Measurements from ENCODE around the gene PNISR. TPM values are rescaled to one million over a fixed set of nuclear protein-coding genes. Genes with fewer than 3 reads are reported as not detected.

Gene PNISR
- total RNA-seq, 1 donor from 2014 or later: 149 TPM

- H3K27ac Mint-ChIP-seq (ENCODE audit: unreplicated experiment): no peak overlapping the region
- no peaks in the 10 kb centered on the region for H3K27me3 Mint-ChIP-seq (ENCODE audit: unreplicated experiment)
- peaks cover 13% of the 10 kb centered on the region for H3K4me1 Mint-ChIP-seq (ENCODE audit: low read depth, unreplicated experiment)
- DNase-seq: no peak
- H3K9me3 Mint-ChIP-seq (ENCODE audit: unreplicated experiment): peaks cover 2% of the 10 kb centered on the region
- no peaks in the 10 kb centered on the region for H3K36me3 Mint-ChIP-seq (ENCODE audit: unreplicated experiment)
- no peak overlapping the region for H3K4me3 Mint-ChIP-seq (ENCODE audit: unreplicated experiment)
- TF ChIP-seq, protein P1, sequence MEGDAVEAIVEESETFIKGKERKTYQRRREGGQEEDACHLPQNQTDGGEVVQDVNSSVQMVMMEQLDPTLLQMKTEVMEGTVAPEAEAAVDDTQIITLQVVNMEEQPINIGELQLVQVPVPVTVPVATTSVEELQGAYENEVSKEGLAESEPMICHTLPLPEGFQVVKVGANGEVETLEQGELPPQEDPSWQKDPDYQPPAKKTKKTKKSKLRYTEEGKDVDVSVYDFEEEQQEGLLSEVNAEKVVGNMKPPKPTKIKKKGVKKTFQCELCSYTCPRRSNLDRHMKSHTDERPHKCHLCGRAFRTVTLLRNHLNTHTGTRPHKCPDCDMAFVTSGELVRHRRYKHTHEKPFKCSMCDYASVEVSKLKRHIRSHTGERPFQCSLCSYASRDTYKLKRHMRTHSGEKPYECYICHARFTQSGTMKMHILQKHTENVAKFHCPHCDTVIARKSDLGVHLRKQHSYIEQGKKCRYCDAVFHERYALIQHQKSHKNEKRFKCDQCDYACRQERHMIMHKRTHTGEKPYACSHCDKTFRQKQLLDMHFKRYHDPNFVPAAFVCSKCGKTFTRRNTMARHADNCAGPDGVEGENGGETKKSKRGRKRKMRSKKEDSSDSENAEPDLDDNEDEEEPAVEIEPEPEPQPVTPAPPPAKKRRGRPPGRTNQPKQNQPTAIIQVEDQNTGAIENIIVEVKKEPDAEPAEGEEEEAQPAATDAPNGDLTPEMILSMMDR (IDR thresholded peaks at IDR 0.05; ENCODE audit: partially characterized antibody, unreplicated experiment): no peak
Measured at GRCh38 chr6:99416892-99417767, 8.0 kb downstream of the PNISR start.

GRCh38 chr6:99416226-99416625 lies 8.9 kb downstream of the PNISR start:
- TF ChIP-seq, protein P1 (IDR thresholded peaks at IDR 0.05; ENCODE audit: partially characterized antibody, unreplicated experiment): no peak
- Mint-ChIP-seq H3K4me1 (ENCODE audit: low read depth, unreplicated experiment) (peaks cover 10% of the 10 kb centered on the region), H3K27ac (ENCODE audit: unreplicated experiment) (no peak overlapping the region), H3K4me3 (ENCODE audit: unreplicated experiment) (no peak overlapping the region), H3K27me3 (ENCODE audit: unreplicated experiment) (no peaks in the 10 kb centered on the region), H3K36me3 (ENCODE audit: unreplicated experiment) (no peaks in the 10 kb centered on the region), H3K9me3 (ENCODE audit: unreplicated experiment) (peaks cover 2% of the 10 kb centered on the region)
- no peak for DNase-seq

DNA sequence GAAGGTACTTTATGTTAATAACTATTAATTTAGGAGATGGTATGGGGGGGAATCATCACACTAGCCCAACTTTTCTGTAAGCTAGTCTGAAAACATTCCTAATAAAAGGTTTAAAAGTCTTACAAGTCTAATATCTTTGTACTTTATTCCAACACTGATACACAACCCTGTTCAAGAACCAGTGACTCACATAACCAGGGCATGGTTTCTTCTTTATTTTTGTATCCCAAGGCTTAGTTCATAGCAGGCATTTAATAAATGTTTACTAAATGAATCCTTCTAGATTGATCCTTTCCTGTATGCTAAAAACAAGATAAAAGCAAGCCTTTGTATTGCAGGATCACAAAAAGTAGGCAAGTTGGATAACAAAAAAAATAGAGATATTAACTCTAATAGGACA lies 9.7 kb downstream of the PNISR start:
- TF ChIP-seq, protein P1 (IDR thresholded peaks at IDR 0.05; ENCODE audit: partially characterized antibody, unreplicated experiment): no peak
- no peak overlapping the region for H3K4me3 Mint-ChIP-seq (ENCODE audit: unreplicated experiment)
- no peaks in the 10 kb centered on the region for H3K36me3 Mint-ChIP-seq (ENCODE audit: unreplicated experiment)
- H3K9me3 Mint-ChIP-seq (ENCODE audit: unreplicated experiment): peaks cover 2% of the 10 kb centered on the region
- no peak overlapping the region for H3K27ac Mint-ChIP-seq (ENCODE audit: unreplicated experiment)
- no peaks in the 10 kb centered on the region for H3K27me3 Mint-ChIP-seq (ENCODE audit: unreplicated experiment)
- DNase-seq: no peak
- peaks cover 4% of the 10 kb centered on the region for H3K4me1 Mint-ChIP-seq (ENCODE audit: low read depth, unreplicated experiment)

- TF ChIP-seq, protein P1 (IDR thresholded peaks at IDR 0.05; ENCODE audit: partially characterized antibody, unreplicated experiment): no peak
- H3K4me1 Mint-ChIP-seq (ENCODE audit: low read depth, unreplicated experiment): peaks cover 2% of the 10 kb centered on the region
- no peaks in the 10 kb centered on the region for H3K36me3 Mint-ChIP-seq (ENCODE audit: unreplicated experiment)
- no peak for DNase-seq
- no peaks in the 10 kb centered on the region for H3K27me3 Mint-ChIP-seq (ENCODE audit: unreplicated experiment)
- peaks cover 2% of the 10 kb centered on the region for H3K9me3 Mint-ChIP-seq (ENCODE audit: unreplicated experiment)
- no peak overlapping the region for H3K27ac Mint-ChIP-seq (ENCODE audit: unreplicated experiment)
- no peak overlapping the region for H3K4me3 Mint-ChIP-seq (ENCODE audit: unreplicated experiment)
Measured at GRCh38 chr6:99412065-99412464, 13.0 kb downstream of the PNISR start.

- TF ChIP-seq, protein P1 (IDR thresholded peaks at IDR 0.05; ENCODE audit: partially characterized antibody, unreplicated experiment): no peak
- Mint-ChIP-seq H3K4me1 (ENCODE audit: low read depth, unreplicated experiment) (no peaks in the 10 kb centered on the region), H3K4me3 (ENCODE audit: unreplicated experiment) (no peak overlapping the region), H3K36me3 (ENCODE audit: unreplicated experiment) (no peaks in the 10 kb centered on the region), H3K27ac (ENCODE audit: unreplicated experiment) (no peak overlapping the region), H3K27me3 (ENCODE audit: unreplicated experiment) (no peaks in the 10 kb centered on the region), H3K9me3 (ENCODE audit: unreplicated experiment) (peaks cover 2% of the 10 kb centered on the region)
- no peak for DNase-seq
Measured at GRCh38 chr6:99409672-99410071, 15.4 kb downstream of the PNISR start.

Data from glutamatergic neuron (in vitro differentiated cells).